Measurements from ENCODE around the gene PCDHGA7.
"Not testable (repeated sequence)": the region's sequence is repeated elsewhere in the genome, so short reads cannot be mapped to it uniquely, and the experiment has no call there.

DNA sequence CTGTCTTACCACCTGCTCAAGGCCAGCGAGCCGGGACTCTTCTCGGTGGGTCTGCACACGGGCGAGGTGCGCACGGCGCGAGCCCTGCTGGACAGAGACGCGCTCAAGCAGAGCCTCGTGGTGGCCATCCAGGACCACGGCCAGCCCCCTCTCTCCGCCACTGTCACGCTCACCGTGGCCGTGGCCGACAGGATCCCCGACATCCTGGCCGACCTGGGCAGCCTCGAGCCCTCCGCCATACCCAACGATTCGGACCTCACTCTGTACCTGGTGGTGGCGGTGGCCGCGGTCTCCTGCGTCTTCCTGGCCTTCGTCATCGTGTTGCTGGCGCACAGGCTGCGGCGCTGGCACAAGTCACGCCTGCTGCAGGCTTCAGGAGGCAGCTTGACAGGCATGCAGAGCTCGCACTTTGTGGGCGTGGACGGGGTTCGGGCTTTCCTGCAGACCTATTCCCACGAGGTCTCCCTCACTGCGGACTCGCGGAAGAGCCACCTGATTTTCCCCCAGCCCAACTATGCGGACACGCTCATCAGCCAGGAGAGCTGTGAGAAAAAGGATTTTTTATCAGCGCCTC, 41.7 kb upstream of the PCDHGA7 start:
- TF ChIP-seq ZBTB7A (tag by site-specific recombination; IDR thresholded peaks at IDR 0.05; ENCODE audit: low read depth); ZNF114 (tag by site-specific recombination; IDR thresholded peaks at IDR 0.05); ZNF175 (tag by site-specific recombination; IDR thresholded peaks at IDR 0.05); ZNF16 (tag by site-specific recombination; IDR thresholded peaks at IDR 0.05; ENCODE audit: low read depth); ZNF157 (tag by site-specific recombination; IDR thresholded peaks at IDR 0.05); ZNF350 (tag by site-specific recombination; IDR thresholded peaks at IDR 0.05); GFI1B (tag by site-specific recombination; IDR thresholded peaks at IDR 0.05); ZNF274 (IDR thresholded peaks at IDR 0.05; ENCODE audit: low read length); ZNF274 (tag by site-specific recombination; IDR thresholded peaks at IDR 0.05; ENCODE audit: borderline replicate concordance): not testable (repeated sequence)
- TF ChIP-seq, protein P1, sequence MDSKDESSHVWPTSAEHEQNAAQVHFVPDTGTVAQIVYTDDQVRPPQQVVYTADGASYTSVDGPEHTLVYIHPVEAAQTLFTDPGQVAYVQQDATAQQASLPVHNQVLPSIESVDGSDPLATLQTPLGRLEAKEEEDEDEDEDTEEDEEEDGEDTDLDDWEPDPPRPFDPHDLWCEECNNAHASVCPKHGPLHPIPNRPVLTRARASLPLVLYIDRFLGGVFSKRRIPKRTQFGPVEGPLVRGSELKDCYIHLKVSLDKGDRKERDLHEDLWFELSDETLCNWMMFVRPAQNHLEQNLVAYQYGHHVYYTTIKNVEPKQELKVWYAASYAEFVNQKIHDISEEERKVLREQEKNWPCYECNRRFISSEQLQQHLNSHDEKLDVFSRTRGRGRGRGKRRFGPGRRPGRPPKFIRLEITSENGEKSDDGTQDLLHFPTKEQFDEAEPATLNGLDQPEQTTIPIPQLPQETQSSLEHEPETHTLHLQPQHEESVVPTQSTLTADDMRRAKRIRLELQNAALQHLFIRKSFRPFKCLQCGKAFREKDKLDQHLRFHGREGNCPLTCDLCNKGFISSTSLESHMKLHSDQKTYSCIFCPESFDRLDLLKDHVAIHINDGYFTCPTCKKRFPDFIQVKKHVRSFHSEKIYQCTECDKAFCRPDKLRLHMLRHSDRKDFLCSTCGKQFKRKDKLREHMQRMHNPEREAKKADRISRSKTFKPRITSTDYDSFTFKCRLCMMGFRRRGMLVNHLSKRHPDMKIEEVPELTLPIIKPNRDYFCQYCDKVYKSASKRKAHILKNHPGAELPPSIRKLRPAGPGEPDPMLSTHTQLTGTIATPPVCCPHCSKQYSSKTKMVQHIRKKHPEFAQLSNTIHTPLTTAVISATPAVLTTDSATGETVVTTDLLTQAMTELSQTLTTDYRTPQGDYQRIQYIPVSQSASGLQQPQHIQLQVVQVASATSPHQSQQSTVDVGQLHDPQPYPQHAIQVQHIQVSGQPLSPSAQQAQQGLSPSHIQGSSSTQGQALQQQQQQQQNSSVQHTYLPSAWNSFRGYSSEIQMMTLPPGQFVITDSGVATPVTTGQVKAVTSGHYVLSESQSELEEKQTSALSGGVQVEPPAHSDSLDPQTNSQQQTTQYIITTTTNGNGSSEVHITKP (tag by site-specific recombination; IDR thresholded peaks at IDR 0.05) = not testable (repeated sequence)
- TF ChIP-seq, protein P2, sequence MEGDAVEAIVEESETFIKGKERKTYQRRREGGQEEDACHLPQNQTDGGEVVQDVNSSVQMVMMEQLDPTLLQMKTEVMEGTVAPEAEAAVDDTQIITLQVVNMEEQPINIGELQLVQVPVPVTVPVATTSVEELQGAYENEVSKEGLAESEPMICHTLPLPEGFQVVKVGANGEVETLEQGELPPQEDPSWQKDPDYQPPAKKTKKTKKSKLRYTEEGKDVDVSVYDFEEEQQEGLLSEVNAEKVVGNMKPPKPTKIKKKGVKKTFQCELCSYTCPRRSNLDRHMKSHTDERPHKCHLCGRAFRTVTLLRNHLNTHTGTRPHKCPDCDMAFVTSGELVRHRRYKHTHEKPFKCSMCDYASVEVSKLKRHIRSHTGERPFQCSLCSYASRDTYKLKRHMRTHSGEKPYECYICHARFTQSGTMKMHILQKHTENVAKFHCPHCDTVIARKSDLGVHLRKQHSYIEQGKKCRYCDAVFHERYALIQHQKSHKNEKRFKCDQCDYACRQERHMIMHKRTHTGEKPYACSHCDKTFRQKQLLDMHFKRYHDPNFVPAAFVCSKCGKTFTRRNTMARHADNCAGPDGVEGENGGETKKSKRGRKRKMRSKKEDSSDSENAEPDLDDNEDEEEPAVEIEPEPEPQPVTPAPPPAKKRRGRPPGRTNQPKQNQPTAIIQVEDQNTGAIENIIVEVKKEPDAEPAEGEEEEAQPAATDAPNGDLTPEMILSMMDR (tag by site-specific recombination; IDR thresholded peaks at IDR 0.05) = not testable (repeated sequence)
